Keratinocyte (primary cell): ENCODE measurements around the gene POLR3F. TPM values are rescaled to one million over a fixed set of nuclear protein-coding genes. Genes with fewer than 3 reads are reported as not detected.
"Not testable (repeated sequence)": the region's sequence is repeated elsewhere in the genome, so short reads cannot be mapped to it uniquely, and the experiment has no call there.

Experiments used
- DNase-seq: peaks from one replicate; pipeline ENCODE4 v3.0.0-alpha.2; 2011; ENCODE audit warnings: low read depth, missing footprints, low spot score
- FAIRE-seq: peaks from 2 replicates; lab custom pipeline; 2011; peaks lifted over from hg19 to GRCh38; lab: Jason Lieb, UNC
- H2AFZ ChIP-seq: 2 replicates; pipeline ENCODE4 v1.6.0; 2012; ENCODE audit warnings: low read length, control low read depth, inconsistent platforms; ENCODE audit not compliant: control insufficient read depth
- H3K27ac ChIP-seq: 2 replicates; pipeline ENCODE4 v1.5.1; 2011; ENCODE audit warnings: low read length; ENCODE audit not compliant: control insufficient read depth, insufficient read depth
- H3K27me3 ChIP-seq: 3 replicates; pipeline ENCODE4 v1.6.0; 2011; ENCODE audit warnings: low read length; ENCODE audit not compliant: control insufficient read depth, insufficient read depth; ENCODE audit errors: extremely low read depth
- H3K36me3 ChIP-seq, 2 experiments: 2 replicates in 1 of 2; 3 replicates in 1 of 2; pipeline ENCODE4 v1.5.1; 2011; ENCODE audit warnings: low read length in 2 of 2, mild to moderate bottlenecking in 1 of 2; ENCODE audit not compliant: control insufficient read depth in 2 of 2, insufficient read depth in 2 of 2; ENCODE audit errors: extremely low read depth in 1 of 2
- H3K4me1 ChIP-seq: 3 replicates; pipeline ENCODE4 v1.5.1; 2011; ENCODE audit warnings: low read length; ENCODE audit not compliant: control insufficient read depth, insufficient read depth; ENCODE audit errors: extremely low read depth
- H3K4me2 ChIP-seq: 3 replicates; pipeline ENCODE4 v1.6.0; 2011; ENCODE audit warnings: low read depth, low read length; ENCODE audit not compliant: control insufficient read depth, insufficient read depth; ENCODE audit errors: extremely low read depth
- H3K4me3 ChIP-seq, 3 experiments: fragments of 200-600 bp in 1 of 3; sonication (generic) in 1 of 3; 2 replicates in 2 of 3; 3 replicates in 1 of 3; pipeline ENCODE4 v1.5.1; 2011 to 2016; ENCODE audit warnings: low read length in 3 of 3, mild to moderate bottlenecking in 3 of 3, control low read depth in 2 of 3, inconsistent platforms in 1 of 3, low read depth in 1 of 3, mixed read lengths in 1 of 3, mixed run types in 1 of 3, moderate library complexity in 1 of 3; ENCODE audit not compliant: control insufficient read depth in 2 of 3, insufficient read depth in 2 of 3; ENCODE audit errors: extremely low read depth in 1 of 3
- H3K79me2 ChIP-seq: 2 replicates; pipeline ENCODE4 v1.6.0; 2012; ENCODE audit warnings: low read length; ENCODE audit not compliant: control insufficient read depth, insufficient read depth
- H3K9ac ChIP-seq: 3 replicates; pipeline ENCODE4 v1.6.0; 2011; ENCODE audit warnings: low read length; ENCODE audit not compliant: control insufficient read depth, insufficient read depth; ENCODE audit errors: extremely low read depth
- H3K9me1 ChIP-seq: 3 replicates; pipeline ENCODE4 v1.6.0; 2011; ENCODE audit warnings: low read length; ENCODE audit not compliant: control insufficient read depth, insufficient read depth; ENCODE audit errors: extremely low read depth
- H3K9me3 ChIP-seq: 2 replicates; pipeline ENCODE4 v1.5.1; 2012; ENCODE audit warnings: low read depth, low read length; ENCODE audit not compliant: control insufficient read depth
- H4K20me1 ChIP-seq: 3 replicates; pipeline ENCODE4 v1.6.0; 2011; ENCODE audit warnings: low read length; ENCODE audit not compliant: control insufficient read depth, insufficient read depth; ENCODE audit errors: extremely low read depth
- EZH2 ChIP-seq: IDR thresholded peaks from one replicate; pipeline ENCODE4 v1.6.1; 2012; ENCODE audit warnings: inconsistent platforms, mild to moderate bottlenecking, low read length, moderate library complexity
- dilution Hi-C: fragments of 300-500 bp; cut with MboI; formaldehyde crosslinking; loops from one replicate; pipeline ENCODE4 v1.7.0; 2020; ENCODE audit warnings: low sequenced_read_pairs; ENCODE audit not compliant: extremely low pct_ligation_motif_present
- polyA plus RNA-seq, 5 experiments: library from polyadenylated mRNA; depleted of rRNA in 3 of 5; stranded (reverse) in 3 of 5; stranded (forward) in 1 of 5; unstranded in 1 of 5; fragments of >200 nt; gene quantifications; 1 replicate in 1 of 5; 2 replicates in 3 of 5; 3 replicates in 1 of 5; pipeline versions ENCODE4 v1.2.1 to v1.2.3, GENCODE V29; 2011 to 2012; ENCODE audit warnings: missing spikeins in 2 of 5, low read depth in 1 of 5, low replicate concordance in 1 of 5
- TF ChIP-seq, protein P1 (sequence below), 3 experiments: IDR thresholded peaks in 1 of 3; conservative IDR thresholded peaks in 1 of 3; optimal IDR thresholded peaks in 1 of 3; 2 replicates in 2 of 3; 3 replicates in 1 of 3; pipeline versions ENCODE3 to v1.5.1; 2011; ENCODE audit warnings: low read length in 3 of 3, mild to moderate bottlenecking in 3 of 3, moderate library complexity in 2 of 3, control low read depth in 1 of 3, inconsistent platforms in 1 of 3; ENCODE audit not compliant: insufficient read depth in 2 of 3; ENCODE audit errors: extremely low read depth in 1 of 3

Gene POLR3F
- polyA plus RNA-seq, 1 donor (not counting 4 experiments of a cell fraction or from before 2014, with no cell fraction given), result 12.2 TPM

DNA sequence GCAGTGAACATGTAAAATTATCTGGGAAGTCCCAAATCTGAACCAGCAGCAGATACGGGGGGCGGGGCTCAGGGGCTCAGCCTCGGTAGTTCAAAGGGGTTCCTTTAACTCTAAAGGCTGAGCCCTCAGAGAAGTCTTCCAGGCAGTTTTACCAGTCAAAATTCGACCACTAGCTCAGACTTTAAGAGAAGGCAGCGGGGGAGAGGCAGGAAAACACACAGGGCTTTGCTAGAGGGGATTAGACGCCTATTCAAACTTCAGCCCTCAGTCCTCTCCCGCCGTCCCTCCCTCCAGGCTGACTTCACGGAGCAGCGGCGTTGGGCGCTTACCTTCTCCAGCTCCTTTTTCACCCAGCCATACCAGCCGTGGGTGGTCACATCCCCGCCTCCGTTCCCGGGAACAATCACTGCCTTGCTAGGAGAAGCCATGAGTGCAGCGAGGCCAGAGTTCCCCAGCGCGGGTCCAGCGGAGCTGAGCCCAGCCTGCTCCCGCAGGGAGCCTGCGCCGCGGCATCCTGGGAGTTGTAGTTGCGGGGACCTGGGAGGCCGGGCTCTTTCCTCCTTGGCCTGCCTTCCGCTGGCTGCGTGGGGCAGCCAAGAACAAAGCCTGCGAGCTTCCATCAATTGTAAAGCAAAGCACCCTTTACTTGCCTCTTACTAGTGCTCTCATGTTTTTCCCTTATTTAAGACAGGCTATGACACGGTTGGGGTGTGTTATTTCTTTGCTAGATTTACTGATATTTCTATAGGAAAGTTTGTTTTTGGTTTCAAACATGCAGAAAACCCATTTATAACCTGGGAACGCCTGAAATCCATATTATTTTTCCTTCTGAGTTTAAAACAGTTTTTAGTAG is 29.8 kb downstream of the POLR3F start, which contains the start of gene RBBP9:
Gene RBBP9 (minus strand): TSS at position 486 of the 853 bp plus-strand sequence. CDS start 58 bp downstream, at position 428.
- Histone ChIP-seq H3K9me1 (no peaks in the 10 kb centered on the region), H3K27me3 (no peaks in the 10 kb centered on the region), H3K4me1 (peaks cover 9% of the 10 kb centered on the region), H3K4me2 (peak within 1 kb of the TSS; percentile 88), H2AFZ (peak within 1 kb of the TSS; percentile 100), H3K4me3 (peak within 1 kb of the TSS; percentile 71 to 95 (median 85)), H3K9me3 (no peaks in the 10 kb centered on the region), H4K20me1 (no peaks in the 10 kb centered on the region), H3K27ac (peak within 1 kb of the TSS; percentile 62), H3K36me3 (peaks cover 6 to 7% of the 10 kb centered on the region in 2 experiments), H3K9ac (peak within 1 kb of the TSS; percentile 84), H3K79me2 (no peaks in the 10 kb centered on the region)
- FAIRE-seq, result peak; percentile 71
- no peak for DNase-seq
- dilution Hi-C loops, result no loop called here
- TF ChIP-seq, protein P1, sequence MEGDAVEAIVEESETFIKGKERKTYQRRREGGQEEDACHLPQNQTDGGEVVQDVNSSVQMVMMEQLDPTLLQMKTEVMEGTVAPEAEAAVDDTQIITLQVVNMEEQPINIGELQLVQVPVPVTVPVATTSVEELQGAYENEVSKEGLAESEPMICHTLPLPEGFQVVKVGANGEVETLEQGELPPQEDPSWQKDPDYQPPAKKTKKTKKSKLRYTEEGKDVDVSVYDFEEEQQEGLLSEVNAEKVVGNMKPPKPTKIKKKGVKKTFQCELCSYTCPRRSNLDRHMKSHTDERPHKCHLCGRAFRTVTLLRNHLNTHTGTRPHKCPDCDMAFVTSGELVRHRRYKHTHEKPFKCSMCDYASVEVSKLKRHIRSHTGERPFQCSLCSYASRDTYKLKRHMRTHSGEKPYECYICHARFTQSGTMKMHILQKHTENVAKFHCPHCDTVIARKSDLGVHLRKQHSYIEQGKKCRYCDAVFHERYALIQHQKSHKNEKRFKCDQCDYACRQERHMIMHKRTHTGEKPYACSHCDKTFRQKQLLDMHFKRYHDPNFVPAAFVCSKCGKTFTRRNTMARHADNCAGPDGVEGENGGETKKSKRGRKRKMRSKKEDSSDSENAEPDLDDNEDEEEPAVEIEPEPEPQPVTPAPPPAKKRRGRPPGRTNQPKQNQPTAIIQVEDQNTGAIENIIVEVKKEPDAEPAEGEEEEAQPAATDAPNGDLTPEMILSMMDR (optimal IDR thresholded peaks at IDR 0.05 in 1 of 3, IDR thresholded peaks at IDR 0.05 in 1 of 3, conservative IDR thresholded peaks at IDR 0.05 in 1 of 3; ENCODE audit: extremely low read depth in 1 of 3, insufficient read depth in 2 of 3, low read length in 3 of 3), result no peak
- no peak for TF ChIP-seq EZH2

DNA sequence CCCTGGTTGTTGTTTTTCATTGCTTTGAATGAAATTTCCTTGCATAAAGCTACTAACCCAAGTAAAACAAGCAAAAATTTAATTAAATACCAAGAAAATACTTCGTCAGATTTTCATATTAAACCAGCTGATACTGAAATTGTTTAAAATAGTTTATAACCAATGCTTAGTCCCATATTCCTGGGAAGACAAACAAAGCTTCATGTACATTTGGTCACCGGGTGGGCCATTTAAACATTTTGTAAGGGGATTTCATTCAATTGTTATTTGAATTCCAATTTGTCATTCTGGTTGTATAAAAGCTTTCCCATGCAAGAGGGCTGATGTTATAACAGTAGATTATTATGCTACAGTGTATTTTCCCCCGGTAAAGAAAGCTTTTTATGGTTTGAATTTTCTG is 30.4 kb downstream of the POLR3F start:
- no peak for DNase-seq
- no peak for FAIRE-seq
- Histone ChIP-seq H3K27ac (no peak overlapping the region), H3K9me1 (no peaks in the 10 kb centered on the region), H3K4me2 (peak overlapping the region; percentile 88), H3K4me1 (peaks cover 9% of the 10 kb centered on the region), H3K9ac (no peak overlapping the region), H3K4me3 (no peak overlapping the region), H3K79me2 (no peaks in the 10 kb centered on the region), H2AFZ (peak overlapping the region; percentile 100), H3K36me3 (peaks cover 5 to 6% of the 10 kb centered on the region in 2 experiments), H3K9me3 (no peaks in the 10 kb centered on the region), H3K27me3 (no peaks in the 10 kb centered on the region), H4K20me1 (no peaks in the 10 kb centered on the region)
- dilution Hi-C loops, result no loop called here
- TF ChIP-seq, protein P1 (optimal IDR thresholded peaks at IDR 0.05 in 1 of 3, IDR thresholded peaks at IDR 0.05 in 1 of 3, conservative IDR thresholded peaks at IDR 0.05 in 1 of 3; ENCODE audit: extremely low read depth in 1 of 3, insufficient read depth in 2 of 3, low read length in 3 of 3), result no peak
- no peak for TF ChIP-seq EZH2

DNA sequence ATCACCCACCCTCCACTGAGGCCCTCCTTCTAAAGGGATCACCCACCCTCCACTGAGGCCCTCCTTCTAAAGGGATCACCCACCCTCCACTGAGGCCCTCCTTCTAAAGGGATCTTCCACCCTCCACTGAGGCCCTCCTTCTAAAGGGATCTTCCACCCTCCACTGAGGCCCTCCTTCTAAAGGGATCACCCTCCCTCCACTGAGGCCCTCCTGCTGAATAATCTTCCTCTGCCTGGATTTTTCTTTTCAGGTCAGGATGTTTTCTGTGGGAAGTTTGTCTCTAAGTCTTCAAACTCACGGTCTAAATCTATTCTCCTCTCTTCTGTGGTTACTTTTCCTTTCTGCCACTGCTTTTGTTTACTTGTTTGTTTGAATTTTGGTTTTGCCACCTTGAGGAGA is 34.5 kb downstream of the POLR3F start:
- H3K4me1 ChIP-seq, H3K9me3 ChIP-seq, H3K27me3 ChIP-seq, H4K20me1 ChIP-seq, H3K27ac ChIP-seq, H3K79me2 ChIP-seq, H3K4me3 ChIP-seq, DNase-seq, H3K4me2 ChIP-seq, dilution Hi-C loops, H3K36me3 ChIP-seq, H3K9me1 ChIP-seq, FAIRE-seq, H3K9ac ChIP-seq: not testable (repeated sequence)
- peak overlapping the region; percentile 44 for H2AFZ ChIP-seq
